Stimulated activated CD8-positive, alpha-beta memory T cell treated with anti-CD3 and anti-CD28 coated beads, Interleukin-12 subunit alpha, Interleukin-12 subunit beta, amount 100 ng/mL, for 24 hours (primary cell): ENCODE measurements around the gene RFX8.
"Not testable (repeated sequence)": the region's sequence is repeated elsewhere in the genome, so short reads cannot be mapped to it uniquely, and the experiment has no call there.

Experiments used
- DNase-seq: peaks from one replicate; pipeline ENCODE4 v3.0.0-alpha.2; 2020; ENCODE audit errors: extremely low read depth

RFX8 gene

DNA sequence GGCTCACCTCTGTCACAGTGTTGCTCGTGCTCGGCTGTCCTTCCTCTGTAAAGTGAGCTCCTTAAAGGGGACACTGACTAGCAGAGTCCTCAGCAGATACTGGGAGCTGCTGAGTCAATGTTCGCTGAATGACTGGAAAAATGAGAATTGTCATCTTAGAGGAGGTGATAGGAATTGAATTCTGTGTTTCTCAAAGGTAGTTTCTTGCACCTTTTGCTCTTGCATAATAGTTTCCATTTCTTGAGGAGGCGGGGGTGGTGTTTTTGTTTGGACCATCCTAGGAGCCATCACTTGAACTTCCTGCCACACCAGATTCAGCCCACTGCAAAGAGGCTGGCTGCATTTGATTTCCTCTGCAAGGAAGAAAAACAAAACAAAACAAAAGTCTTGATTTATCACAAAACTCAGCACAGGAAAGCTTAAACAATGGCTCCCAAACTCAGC is 11.4 kb upstream of the RFX8 start:
- DNase-seq = no peak

DNA sequence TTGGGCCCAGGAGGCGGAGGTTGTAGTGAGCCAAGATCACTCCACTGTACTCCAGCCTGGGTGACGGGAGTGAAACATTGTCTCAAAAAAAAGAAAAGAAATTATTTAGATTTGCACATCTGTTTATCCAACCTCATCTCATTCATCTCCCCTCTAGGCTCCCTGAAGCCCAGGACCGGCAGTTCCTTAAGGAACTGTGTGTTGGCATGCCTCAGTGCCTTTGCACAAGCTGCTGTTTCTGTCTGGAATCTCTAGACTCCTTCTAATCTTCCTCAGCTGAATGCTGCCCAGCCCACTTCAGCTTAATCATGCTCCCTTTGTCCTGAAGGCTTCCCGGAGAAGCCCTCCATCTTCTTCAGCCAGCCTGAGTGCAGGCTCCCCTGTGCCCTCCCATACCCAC is 10.9 kb upstream of the RFX8 start:
- no peak for DNase-seq

GRCh38 chr2:101480764-101481163 is 5.9 kb upstream of the RFX8 start:
- no peak for DNase-seq

GRCh38 chr2:101479810-101480209 is 4.9 kb upstream of the RFX8 start:
- DNase-seq = no peak

GRCh38 chr2:101479328-101479727 is 4.4 kb upstream of the RFX8 start:
- no peak for DNase-seq

GRCh38 chr2:101478181-101479001 is 3.5 kb upstream of the RFX8 start:
- DNase-seq = no peak

DNA sequence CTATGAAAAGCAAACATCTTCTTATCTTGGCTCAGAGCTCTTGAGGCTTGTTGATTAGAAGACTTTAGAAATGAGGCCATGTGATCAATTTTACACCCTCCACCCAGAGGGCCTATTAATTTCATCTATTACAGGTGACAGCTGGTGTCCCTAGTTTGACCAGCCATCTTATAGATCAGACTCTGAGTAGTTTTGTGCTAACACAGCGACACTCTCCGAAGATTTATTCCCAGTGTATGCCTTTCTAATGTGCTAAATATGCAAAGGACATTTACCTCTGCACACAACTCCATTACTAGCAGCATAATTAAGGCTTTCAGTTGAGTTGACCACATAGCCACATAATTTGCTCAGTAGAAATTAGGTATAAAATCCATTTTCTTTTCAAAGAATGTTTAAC is 2.6 kb upstream of the RFX8 start:
- DNase-seq = no peak

DNA sequence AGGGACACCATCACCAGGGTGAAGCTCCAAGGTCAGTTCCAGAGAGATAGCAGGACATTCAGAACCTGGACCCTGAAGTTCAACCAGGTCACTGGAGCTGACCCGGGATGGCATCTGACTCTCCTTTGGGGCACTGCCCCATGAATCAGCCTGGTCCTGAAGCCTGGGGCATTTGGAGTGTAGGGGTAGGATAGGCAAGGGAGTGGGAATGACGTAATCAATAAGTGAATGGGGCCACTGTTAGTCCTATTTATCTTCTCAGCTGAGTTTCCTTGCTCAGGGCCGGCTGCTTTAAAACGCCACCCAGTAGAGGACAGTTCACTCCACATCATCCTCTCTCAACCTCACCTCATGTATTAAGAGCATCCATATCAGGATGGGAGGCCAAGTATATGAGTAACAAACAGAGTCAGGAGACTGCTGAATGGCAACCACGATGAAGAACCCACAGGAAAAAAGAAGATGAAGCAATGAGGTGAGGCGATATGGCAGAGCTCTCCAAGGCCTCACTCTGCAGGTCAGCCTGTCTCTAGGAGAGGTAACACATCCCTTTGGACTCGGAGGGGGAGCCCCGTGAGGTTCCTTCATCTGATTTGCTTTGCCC is 1.8 kb upstream of the RFX8 start:
- no peak for DNase-seq

- no peak for DNase-seq
These were observed 806 bp downstream of the RFX8 start for GRCh38 chr2:101473911-101474701.

- DNase-seq = no peak
These were observed 1.4 kb downstream of the RFX8 start for GRCh38 chr2:101473591-101473910.

- DNase-seq = no peak
These were observed 5.0 kb downstream of the RFX8 start for GRCh38 chr2:101469863-101470262.

- DNase-seq = no peak
These were observed 7.6 kb downstream of the RFX8 start for GRCh38 chr2:101467306-101467705.

DNA sequence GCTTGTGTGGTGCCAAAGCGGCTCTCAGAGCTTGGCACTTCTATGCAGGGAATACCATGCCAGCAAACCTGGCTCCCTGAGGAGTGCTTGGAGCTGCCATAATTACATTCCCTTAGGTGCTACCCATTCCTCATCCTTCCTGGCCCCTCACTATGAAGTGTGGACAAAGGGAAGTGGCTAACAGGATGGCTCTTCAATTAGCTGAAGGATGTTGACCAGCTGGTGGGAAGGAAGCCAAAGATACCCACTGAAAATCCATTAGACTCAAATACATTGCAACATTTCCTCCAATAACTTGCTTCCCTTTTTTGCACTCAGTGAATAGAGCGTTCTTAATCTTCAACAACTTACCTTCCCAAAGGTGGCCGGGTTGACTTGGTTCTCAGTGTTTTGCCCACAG is 8.5 kb downstream of the RFX8 start:
- DNase-seq = no peak

DNA sequence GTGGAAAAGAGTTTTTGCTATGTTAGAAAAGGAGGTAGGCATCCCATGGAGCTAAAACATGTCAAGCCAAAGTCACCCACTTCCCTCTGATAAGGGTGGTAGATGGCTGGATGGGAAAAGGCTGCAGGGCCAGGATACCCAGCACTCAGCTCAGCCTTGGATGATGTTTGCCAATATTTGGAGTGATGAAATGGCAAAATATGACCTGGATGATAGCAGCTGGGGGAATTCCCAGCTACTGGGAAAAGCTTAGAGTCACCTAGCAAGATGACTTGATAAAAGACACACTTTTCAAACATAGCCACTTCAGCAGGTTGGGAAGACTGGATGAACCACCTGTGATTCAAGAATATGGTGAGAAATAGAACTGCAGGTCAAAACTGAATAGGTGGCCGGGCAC is 10.1 kb downstream of the RFX8 start:
- DNase-seq = no peak

DNA sequence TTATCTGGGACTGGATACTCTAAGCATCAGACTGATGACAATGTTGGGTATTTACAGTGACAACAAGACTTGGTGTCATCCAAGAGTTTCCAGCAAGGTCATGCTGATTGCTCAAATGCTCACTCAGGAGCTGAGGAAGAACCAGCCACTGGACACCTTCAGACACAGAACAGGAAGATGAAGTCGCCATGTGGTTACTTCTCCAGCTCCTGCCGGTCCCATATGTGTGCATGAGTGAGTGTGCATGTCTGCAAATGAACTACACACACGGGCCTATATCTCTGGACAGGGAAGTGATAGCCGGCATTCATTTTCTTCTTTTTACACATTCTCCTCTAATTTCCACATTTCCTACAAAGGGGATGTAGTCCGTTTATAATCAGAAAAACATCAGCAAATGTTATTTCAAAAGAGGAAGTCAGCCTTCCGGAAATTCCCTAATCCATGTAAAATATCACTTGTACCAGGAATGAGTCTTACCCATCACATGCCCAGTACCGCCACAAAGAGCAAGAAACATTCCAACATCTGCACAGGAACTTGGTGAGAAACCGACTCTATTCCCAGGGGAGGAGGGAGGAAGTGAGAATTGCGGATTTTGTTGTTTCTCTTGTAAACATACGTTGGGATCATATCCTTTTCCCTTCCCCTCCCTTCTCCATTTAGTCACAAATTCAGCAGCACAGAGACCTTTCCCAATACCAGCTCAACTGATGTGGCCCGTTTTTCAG is 10.8 kb downstream of the RFX8 start:
- DNase-seq = no peak

DNA sequence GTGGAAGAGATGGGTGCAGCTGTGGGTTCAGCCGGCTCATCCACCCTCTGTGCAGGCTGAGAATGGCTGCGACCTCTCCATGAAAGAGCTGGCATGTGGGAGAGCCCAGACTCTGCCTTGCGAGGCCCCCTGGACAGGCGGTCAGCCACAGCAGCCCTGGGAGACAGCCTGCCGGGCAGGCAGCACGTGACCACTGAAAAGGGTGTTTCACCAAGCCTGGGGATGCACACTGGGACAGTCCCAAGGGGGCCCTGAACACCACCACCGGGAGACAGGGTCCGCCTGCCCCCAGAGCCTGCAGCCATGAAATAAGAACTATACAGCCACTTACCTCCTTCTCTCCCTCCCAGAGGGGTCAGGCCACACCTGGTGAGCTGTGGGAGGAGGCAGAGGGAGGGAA is 11.5 kb downstream of the RFX8 start:
- no peak for DNase-seq

DNA sequence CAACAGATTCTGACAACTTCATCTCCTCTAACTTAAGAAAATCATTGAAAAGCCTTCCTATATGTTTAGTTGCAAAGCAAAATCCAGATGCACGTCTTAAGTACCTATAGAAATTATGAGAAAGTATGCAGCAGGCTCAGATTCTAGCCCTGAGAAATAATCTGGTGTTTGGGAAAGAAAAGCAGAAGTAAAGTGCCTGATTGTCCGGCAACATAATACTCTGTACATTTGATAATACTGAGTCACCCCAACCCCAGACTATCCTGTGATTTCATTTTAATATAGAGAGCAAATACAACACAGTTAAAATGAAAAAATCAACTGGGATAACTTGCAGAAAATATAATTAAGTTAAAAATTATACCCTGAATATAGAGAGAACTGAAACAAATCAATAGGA is 13.5 kb downstream of the RFX8 start:
- no peak for DNase-seq

DNA sequence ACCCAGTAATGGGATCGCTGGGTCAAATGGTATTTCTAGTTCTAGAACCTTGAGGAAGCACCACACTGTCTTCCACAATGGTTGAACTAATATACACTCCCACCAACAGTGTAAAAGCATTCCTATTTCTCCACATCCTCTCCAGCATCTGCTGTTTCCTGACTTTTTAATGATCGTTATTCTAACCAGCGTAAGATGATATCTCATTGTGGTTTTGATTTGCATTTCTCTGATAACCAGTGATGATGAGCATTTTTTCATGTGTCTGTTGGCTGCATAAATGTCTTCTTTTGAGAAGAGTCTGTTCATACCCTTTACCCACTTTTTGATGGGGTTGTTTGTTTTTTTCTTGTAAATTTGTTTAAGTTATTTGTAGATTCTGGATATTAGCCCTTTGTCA is 20.5 kb downstream of the RFX8 start:
- DNase-seq = not testable (repeated sequence)

- no peak for DNase-seq
These were observed 23.9 kb downstream of the RFX8 start for GRCh38 chr2:101450965-101451364.

DNA sequence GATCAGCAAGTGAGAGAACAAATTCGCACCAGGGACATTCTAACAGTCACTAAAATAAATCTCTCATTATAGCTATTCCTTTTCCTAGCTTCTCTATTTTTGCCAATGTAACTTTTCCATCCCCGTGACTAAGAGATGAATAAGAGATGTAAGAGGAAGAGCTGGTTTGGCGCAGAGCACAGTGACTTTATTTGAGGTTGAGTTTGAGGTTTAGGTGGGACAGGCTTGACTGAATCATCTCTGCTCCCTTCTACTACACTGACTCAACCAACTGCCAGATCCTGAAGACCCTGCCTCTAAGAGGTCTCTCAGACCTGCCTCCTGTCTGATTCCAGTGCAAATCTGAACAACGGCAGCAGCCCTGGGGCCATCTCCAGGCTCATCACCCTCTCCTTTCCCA is 28.0 kb downstream of the RFX8 start:
- DNase-seq = no peak

- no peak for DNase-seq
These were observed 32.2 kb downstream of the RFX8 start for GRCh38 chr2:101442667-101443061.

DNA sequence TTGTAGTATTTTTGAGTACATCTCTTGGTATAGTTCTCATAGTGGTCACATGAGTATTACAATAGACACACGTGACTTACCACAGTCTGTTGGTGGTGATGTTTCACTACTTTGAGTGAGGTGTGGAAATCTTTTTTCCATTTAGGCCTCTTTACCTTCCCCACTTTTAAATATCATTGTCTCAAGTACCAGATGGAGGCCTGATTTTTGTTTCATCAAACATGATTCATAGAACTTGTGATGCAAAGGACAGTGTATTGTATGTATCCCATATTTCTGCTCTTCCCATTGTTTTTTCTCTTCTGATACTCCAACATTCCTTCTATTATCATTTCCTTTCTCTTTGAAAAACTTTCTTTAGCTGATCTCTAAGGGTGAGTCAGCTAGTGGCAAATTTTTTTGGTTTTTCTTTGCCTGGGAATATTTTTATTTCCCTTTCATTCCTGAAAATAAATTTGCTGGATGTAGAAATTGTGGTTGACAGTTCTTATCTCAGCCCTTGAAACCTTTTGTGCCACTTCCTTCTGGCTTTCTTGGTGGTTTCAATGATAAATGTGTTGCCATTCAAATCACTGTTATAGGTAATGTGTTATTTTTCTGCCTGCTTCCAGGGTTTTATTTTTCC is 32.8 kb downstream of the RFX8 start:
- no peak for DNase-seq
